SK-N-SH treated with all-trans-retinoic acid at 6 μM for 48 hours (cell line): ENCODE measurements around the gene ENO4.

Experiments used
- ATAC-seq: fragments of 200-7000 bp; cut with Tn5 transposase; 3 replicates; pipeline ENCODE4 v1.9.1; 2020; ENCODE audit warnings: mild to moderate bottlenecking, moderate library complexity
- ARNTL ChIP-seq: fragments of 450-650 bp; formaldehyde crosslinking; IDR thresholded peaks from 2 replicates; pipeline ENCODE4 v1.5.0; 2020; ENCODE audit warnings: low read depth, mild to moderate bottlenecking, moderate library complexity, borderline replicate concordance
- BACH2 ChIP-seq: fragments of 250-450 bp; sonication (Bioruptor Pico); IDR thresholded peaks from 2 replicates; pipeline ENCODE4 v1.9.0; 2021; ENCODE audit warnings: mild to moderate bottlenecking, borderline replicate concordance
- ESRRG ChIP-seq: fragments of 250-450 bp; sonication (Bioruptor Pico); IDR thresholded peaks from 2 replicates; pipeline ENCODE4 v1.6.1; 2021; ENCODE audit warnings: mild to moderate bottlenecking
- ISL1 ChIP-seq: fragments of 250-450 bp; sonication (Bioruptor Pico); IDR thresholded peaks from 2 replicates; pipeline ENCODE4 v2.1.2; 2022; ENCODE audit warnings: mild to moderate bottlenecking, moderate library complexity
- OSR1 ChIP-seq: fragments of 250-450 bp; sonication (Bioruptor Pico); IDR thresholded peaks from 2 replicates; pipeline ENCODE4 v1.8.0; 2022; ENCODE audit warnings: moderate library complexity, mild to moderate bottlenecking, inconsistent platforms
- POU6F1 ChIP-seq: fragments of 250-450 bp; sonication (Bioruptor Pico); IDR thresholded peaks from 2 replicates; pipeline ENCODE4 v1.8.0; 2021; ENCODE audit warnings: low read depth, mild to moderate bottlenecking, moderate library complexity, borderline replicate concordance
- PPARA ChIP-seq: fragments of 250-450 bp; sonication (Bioruptor Pico); IDR thresholded peaks from 2 replicates; pipeline ENCODE4 v1.5.0; 2020; ENCODE audit warnings: mild to moderate bottlenecking, borderline replicate concordance
- RARB ChIP-seq: fragments of 250-450 bp; sonication (Bioruptor Pico); IDR thresholded peaks from 2 replicates; pipeline ENCODE4 v1.8.0; 2021; ENCODE audit warnings: mild to moderate bottlenecking, moderate library complexity
- SNAI2 ChIP-seq: fragments of 250-450 bp; sonication (Bioruptor Pico); IDR thresholded peaks from 2 replicates; pipeline ENCODE4 v1.5.0; 2020; ENCODE audit warnings: mild to moderate bottlenecking, moderate library complexity
- TCF4 ChIP-seq: fragments of 250-450 bp; sonication (Bioruptor Pico); IDR thresholded peaks from 2 replicates; pipeline ENCODE4 v1.8.0; 2021; ENCODE audit warnings: mild to moderate bottlenecking, moderate library complexity, borderline replicate concordance
- TOX ChIP-seq: fragments of 250-450 bp; sonication (Bioruptor Pico); IDR thresholded peaks from 2 replicates; pipeline ENCODE4 v1.8.0; 2021; ENCODE audit warnings: mild to moderate bottlenecking, moderate library complexity, borderline replicate concordance
- ZC3H10 ChIP-seq: fragments of 250-450 bp; sonication (Bioruptor Pico); IDR thresholded peaks from 2 replicates; pipeline ENCODE4 v1.5.1; 2021; ENCODE audit warnings: mild to moderate bottlenecking, moderate library complexity
- ZFP3 ChIP-seq: fragments of 250-450 bp; sonication (Bioruptor Pico); IDR thresholded peaks from 2 replicates; pipeline ENCODE4 v1.5.0; 2020; ENCODE audit warnings: mild to moderate bottlenecking, moderate library complexity
- ZFP30 ChIP-seq: fragments of 450-650 bp; formaldehyde crosslinking; IDR thresholded peaks from 2 replicates; pipeline ENCODE4 v1.5.0; 2022; ENCODE audit warnings: mild to moderate bottlenecking, moderate library complexity
- ZNF565 ChIP-seq: fragments of 450-650 bp; formaldehyde crosslinking; conservative IDR thresholded peaks from 2 replicates; pipeline ENCODE4 v1.5.0; 2020; ENCODE audit warnings: low read depth, mild to moderate bottlenecking, moderate library complexity
- ZNF70 ChIP-seq: fragments of 450-650 bp; formaldehyde crosslinking; IDR thresholded peaks from 2 replicates; pipeline ENCODE4 v1.5.0; 2020; ENCODE audit warnings: mild to moderate bottlenecking, moderate library complexity
- ZNF8 ChIP-seq: fragments of 450-650 bp; formaldehyde crosslinking; IDR thresholded peaks from 2 replicates; pipeline ENCODE4 v1.5.0; 2020; ENCODE audit warnings: mild to moderate bottlenecking, moderate library complexity
- TF ChIP-seq, protein P1 (sequence below): fragments of 250-450 bp; sonication (Bioruptor Pico); IDR thresholded peaks from 2 replicates; pipeline ENCODE4 v1.5.1; 2021; ENCODE audit warnings: mild to moderate bottlenecking, moderate library complexity
- TF ChIP-seq, protein P2 (sequence below): fragments of 250-450 bp; sonication (Bioruptor Pico); IDR thresholded peaks from 2 replicates; pipeline ENCODE4 v1.8.0; 2020; ENCODE audit warnings: mild to moderate bottlenecking, moderate library complexity, borderline replicate concordance
- TF ChIP-seq, protein P3 (sequence below): fragments of 250-450 bp; sonication (Bioruptor Pico); IDR thresholded peaks from 2 replicates; pipeline ENCODE4 v1.5.1; 2020; ENCODE audit warnings: low read depth, mild to moderate bottlenecking, moderate library complexity
- TF ChIP-seq, protein P4 (sequence below): fragments of 250-450 bp; sonication (Bioruptor Pico); IDR thresholded peaks from 2 replicates; pipeline ENCODE4 v1.5.0; 2020; ENCODE audit warnings: mild to moderate bottlenecking, moderate library complexity

The ENO4 gene

GRCh38 chr10:116919164-116919563 lies 69.9 kb downstream of the ENO4 start (continued):
- TF ChIP-seq ZC3H10 (CRISPR knock-in tag) (no peak), POU6F1 (CRISPR knock-in tag) (no peak)

DNA sequence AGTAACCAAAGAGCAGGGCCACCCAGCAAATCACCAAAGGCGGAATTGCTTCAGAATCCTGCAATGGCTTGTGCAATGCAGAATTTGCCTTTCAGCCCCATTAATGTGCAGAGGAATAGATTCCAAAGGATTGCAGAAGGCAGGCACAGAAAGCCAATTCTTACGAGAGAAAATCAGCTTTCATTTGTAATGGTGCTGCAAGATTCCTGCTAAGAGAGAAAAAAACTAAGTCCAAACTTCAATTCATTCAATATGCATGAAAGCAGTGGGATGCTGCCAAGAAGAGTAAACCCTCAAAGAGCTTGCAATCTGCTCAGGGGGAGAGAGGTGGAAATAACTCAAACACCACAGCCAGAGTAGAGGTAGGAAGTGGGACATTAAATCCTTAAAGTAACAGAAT lies 70.4 kb downstream of the ENO4 start:
- TF ChIP-seq ZFP3 (no peak), ISL1 (CRISPR knock-in tag) (no peak), ARNTL (CRISPR knock-in tag) (no peak), ZNF8 (CRISPR knock-in tag) (no peak), TCF4 (no peak), RARB (CRISPR knock-in tag) (no peak), SNAI2 (CRISPR knock-in tag) (no peak), OSR1 (no peak), ZNF70 (no peak), ZC3H10 (CRISPR knock-in tag) (no peak), TOX (no peak), ESRRG (no peak)
- TF ChIP-seq, protein P1, sequence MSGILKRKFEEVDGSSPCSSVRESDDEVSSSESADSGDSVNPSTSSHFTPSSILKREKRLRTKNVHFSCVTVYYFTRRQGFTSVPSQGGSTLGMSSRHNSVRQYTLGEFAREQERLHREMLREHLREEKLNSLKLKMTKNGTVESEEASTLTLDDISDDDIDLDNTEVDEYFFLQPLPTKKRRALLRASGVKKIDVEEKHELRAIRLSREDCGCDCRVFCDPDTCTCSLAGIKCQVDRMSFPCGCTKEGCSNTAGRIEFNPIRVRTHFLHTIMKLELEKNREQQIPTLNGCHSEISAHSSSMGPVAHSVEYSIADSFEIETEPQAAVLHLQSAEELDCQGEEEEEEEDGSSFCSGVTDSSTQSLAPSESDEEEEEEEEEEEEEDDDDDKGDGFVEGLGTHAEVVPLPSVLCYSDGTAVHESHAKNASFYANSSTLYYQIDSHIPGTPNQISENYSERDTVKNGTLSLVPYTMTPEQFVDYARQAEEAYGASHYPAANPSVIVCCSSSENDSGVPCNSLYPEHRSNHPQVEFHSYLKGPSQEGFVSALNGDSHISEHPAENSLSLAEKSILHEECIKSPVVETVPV (CRISPR knock-in tag): no peak
- TF ChIP-seq, protein P2, sequence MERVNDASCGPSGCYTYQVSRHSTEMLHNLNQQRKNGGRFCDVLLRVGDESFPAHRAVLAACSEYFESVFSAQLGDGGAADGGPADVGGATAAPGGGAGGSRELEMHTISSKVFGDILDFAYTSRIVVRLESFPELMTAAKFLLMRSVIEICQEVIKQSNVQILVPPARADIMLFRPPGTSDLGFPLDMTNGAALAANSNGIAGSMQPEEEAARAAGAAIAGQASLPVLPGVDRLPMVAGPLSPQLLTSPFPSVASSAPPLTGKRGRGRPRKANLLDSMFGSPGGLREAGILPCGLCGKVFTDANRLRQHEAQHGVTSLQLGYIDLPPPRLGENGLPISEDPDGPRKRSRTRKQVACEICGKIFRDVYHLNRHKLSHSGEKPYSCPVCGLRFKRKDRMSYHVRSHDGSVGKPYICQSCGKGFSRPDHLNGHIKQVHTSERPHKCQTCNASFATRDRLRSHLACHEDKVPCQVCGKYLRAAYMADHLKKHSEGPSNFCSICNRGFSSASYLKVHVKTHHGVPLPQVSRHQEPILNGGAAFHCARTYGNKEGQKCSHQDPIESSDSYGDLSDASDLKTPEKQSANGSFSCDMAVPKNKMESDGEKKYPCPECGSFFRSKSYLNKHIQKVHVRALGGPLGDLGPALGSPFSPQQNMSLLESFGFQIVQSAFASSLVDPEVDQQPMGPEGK (CRISPR knock-in tag): no peak
- TF ChIP-seq, protein P3, sequence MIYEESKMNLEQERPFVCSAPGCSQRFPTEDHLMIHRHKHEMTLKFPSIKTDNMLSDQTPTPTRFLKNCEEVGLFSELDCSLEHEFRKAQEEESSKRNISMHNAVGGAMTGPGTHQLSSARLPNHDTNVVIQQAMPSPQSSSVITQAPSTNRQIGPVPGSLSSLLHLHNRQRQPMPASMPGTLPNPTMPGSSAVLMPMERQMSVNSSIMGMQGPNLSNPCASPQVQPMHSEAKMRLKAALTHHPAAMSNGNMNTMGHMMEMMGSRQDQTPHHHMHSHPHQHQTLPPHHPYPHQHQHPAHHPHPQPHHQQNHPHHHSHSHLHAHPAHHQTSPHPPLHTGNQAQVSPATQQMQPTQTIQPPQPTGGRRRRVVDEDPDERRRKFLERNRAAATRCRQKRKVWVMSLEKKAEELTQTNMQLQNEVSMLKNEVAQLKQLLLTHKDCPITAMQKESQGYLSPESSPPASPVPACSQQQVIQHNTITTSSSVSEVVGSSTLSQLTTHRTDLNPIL (CRISPR knock-in tag): no peak
- TF ChIP-seq, protein P4, sequence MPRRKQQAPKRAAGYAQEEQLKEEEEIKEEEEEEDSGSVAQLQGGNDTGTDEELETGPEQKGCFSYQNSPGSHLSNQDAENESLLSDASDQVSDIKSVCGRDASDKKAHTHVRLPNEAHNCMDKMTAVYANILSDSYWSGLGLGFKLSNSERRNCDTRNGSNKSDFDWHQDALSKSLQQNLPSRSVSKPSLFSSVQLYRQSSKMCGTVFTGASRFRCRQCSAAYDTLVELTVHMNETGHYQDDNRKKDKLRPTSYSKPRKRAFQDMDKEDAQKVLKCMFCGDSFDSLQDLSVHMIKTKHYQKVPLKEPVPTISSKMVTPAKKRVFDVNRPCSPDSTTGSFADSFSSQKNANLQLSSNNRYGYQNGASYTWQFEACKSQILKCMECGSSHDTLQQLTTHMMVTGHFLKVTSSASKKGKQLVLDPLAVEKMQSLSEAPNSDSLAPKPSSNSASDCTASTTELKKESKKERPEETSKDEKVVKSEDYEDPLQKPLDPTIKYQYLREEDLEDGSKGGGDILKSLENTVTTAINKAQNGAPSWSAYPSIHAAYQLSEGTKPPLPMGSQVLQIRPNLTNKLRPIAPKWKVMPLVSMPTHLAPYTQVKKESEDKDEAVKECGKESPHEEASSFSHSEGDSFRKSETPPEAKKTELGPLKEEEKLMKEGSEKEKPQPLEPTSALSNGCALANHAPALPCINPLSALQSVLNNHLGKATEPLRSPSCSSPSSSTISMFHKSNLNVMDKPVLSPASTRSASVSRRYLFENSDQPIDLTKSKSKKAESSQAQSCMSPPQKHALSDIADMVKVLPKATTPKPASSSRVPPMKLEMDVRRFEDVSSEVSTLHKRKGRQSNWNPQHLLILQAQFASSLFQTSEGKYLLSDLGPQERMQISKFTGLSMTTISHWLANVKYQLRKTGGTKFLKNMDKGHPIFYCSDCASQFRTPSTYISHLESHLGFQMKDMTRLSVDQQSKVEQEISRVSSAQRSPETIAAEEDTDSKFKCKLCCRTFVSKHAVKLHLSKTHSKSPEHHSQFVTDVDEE: no peak
- ATAC-seq: no peak

DNA sequence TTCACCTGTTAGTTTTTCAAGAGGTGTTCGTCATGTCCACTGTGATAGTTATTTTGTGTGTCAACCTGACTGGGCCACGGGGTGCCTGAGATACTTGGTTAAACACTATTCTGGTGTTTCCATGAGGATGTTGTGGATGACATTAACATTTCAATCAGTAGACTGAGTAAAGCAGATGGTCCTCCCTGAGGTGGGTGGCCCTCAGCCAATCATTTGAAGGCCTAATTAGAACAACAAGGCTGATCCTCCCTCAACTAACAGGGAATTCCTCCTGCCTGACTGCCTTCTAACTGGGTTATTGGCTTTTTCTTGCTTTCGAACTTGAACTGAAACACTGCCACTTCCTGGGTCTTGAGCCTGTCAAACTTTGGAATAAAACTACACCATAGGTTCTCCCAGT lies 75.8 kb downstream of the ENO4 start:
- no peak for ATAC-seq
- TF ChIP-seq RARB (CRISPR knock-in tag) (no peak), ZC3H10 (CRISPR knock-in tag) (no peak), ZNF8 (CRISPR knock-in tag) (no peak), ZFP3 (no peak), POU6F1 (CRISPR knock-in tag) (no peak), ARNTL (CRISPR knock-in tag) (no peak), ZNF565 (no peak), SNAI2 (CRISPR knock-in tag) (no peak), PPARA (CRISPR knock-in tag) (no peak), TOX (no peak), BACH2 (CRISPR knock-in tag) (no peak), OSR1 (no peak), ISL1 (CRISPR knock-in tag) (no peak), ESRRG (no peak), ZFP30 (CRISPR knock-in tag) (no peak)
- TF ChIP-seq, protein P4: no peak
- TF ChIP-seq, protein P1 (CRISPR knock-in tag): no peak
